ENCODE results near the gene RICTOR. TPM values are rescaled to one million over a fixed set of nuclear protein-coding genes. Genes with fewer than 3 reads are reported as not detected.
A peak's percentile ranks its signal among the peaks of the same experiment; 100 is the strongest.

The RICTOR gene
- total and polyA plus RNA-seq, 9 of the 15 experiments (the other 6 are each of a cell fraction or from before 2014, with no cell fraction given) = 13.9 to 46.6 (median 22.6) TPM

DNA sequence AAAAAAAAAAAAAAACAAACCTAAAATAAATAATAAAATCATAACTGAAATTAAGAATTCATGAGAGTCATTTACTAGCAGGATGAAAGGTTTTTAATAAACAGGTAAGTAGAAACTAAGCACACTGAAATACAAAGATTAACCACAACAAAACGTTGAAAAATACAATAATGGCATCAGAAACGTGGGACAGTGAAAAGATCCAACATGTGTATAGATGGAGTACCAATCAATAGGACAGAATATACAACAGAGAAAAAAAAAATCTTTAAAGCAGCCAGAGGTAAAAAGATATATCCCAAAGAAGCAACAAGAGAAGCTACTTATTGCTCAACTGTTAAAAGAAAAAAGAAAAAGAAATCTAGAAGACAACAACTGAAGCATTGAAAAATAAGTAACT is 75.2 kb downstream of the RICTOR start:
- DNase-seq (ENCODE audit: extremely low read depth in 1 of 4, low spot score in 3 of 4) (no peak), FAIRE-seq (no peak), ATAC-seq (no peak)
- Histone ChIP-seq H3K9me1 (ENCODE audit: control insufficient read depth, insufficient read depth, low read length) (no peaks in the 10 kb centered on the region), H3K36me3 (ENCODE audit: control insufficient read depth, insufficient read depth, low read length) (peaks cover 32% of the 10 kb centered on the region; the same call in 2 of the 3 replicates), H3K9ac (ENCODE audit: insufficient read depth in 1 of 2, low read depth in 2 of 2, low read length in 2 of 2) (no peak overlapping the region), H3K4me1 (replicated peaks in 1 of 2; ENCODE audit: control insufficient read depth in 2 of 2, insufficient read depth in 2 of 2, low read length in 2 of 2) (no peaks in the 10 kb centered on the region), H3K27me3 (ENCODE audit: control insufficient read depth in 2 of 2, insufficient read depth in 2 of 2, low read length in 2 of 2) (no peaks in the 10 kb centered on the region), H3K4me3 (no peak overlapping the region), H2AFZ (ENCODE audit: low read depth, low read length) (no peak overlapping the region), H4K20me1 (replicated peaks; ENCODE audit: control insufficient read depth, insufficient read depth, low read length) (no peaks in the 10 kb centered on the region), H3K79me2 (ENCODE audit: control insufficient read depth, insufficient read depth, low read length) (no peaks in the 10 kb centered on the region; the same call in 1 of the 3 replicates), H3K9me3 (replicated peaks; ENCODE audit: control insufficient read depth, insufficient read depth, low read depth, low read length) (no peaks in the 10 kb centered on the region), H3K27ac (ENCODE audit: extremely low read depth, low read depth, low read length) (no peak overlapping the region), H3K4me2 (ENCODE audit: insufficient read depth, low read length) (no peak overlapping the region)
- TF ChIP-seq ZZZ3 (IDR thresholded peaks at IDR 0.05) = 0 out of 2 replicates have a peak, but pooled peaks have one; percentile 14
- TF ChIP-seq KAT8 (IDR thresholded peaks at IDR 0.05; ENCODE audit: low read depth) = no peak
- BruUV-seq (replicated peaks) = no TSS peak
- ChIA-PET POLR2A (interaction anchor here (0.9 kb wide), 1 partner anchor 32 kb away, joined by 3 read pairs; no protein-coding TSS in a partner anchor), CTCF (ENCODE audit: low intra/inter-chr PET ratio) (no interaction called here)
- in situ Hi-C loops (cut with MboI) (no loop called here), intact Hi-C loops (cut with micrococcal nuclease) (no loop called here)
- 75% methylated on average over 2 of the region's 2 CpGs for WGBS (ENCODE audit: insufficient coverage, low coverage, missing lambda C conversion rate)

- in situ Hi-C loops (cut with MboI) = no loop called here
- whole genome bisulfite sequencing (ENCODE audit: insufficient coverage, low coverage, missing lambda C conversion rate) = 88% methylated on average over 2 of the region's 2 CpGs
- POLR2A ChIA-PET = interaction anchor here (0.8 kb wide), 1 partner anchor 18 kb away, joined by 3 read pairs; no protein-coding TSS in a partner anchor
- no peak for TF ChIP-seq FOXK1 (CRISPR knock-in tag; IDR thresholded peaks at IDR 0.05; ENCODE audit: borderline replicate concordance)
- TF ChIP-seq LEF1 (IDR thresholded peaks at IDR 0.05) = no peak
- no peak for TF ChIP-seq ZNF165 (CRISPR knock-in tag; IDR thresholded peaks at IDR 0.05; ENCODE audit: borderline replicate concordance)
- TF ChIP-seq NFXL1 (CRISPR knock-in tag; IDR thresholded peaks at IDR 0.05) = no peak
- TF ChIP-seq HNRNPH1 (optimal IDR thresholded peaks at IDR 0.05; ENCODE audit: low read depth, low read length) = no peak
- no peak for TF ChIP-seq ZNF224 (CRISPR knock-in tag; IDR thresholded peaks at IDR 0.05)
- TF ChIP-seq PREB (CRISPR knock-in tag; IDR thresholded peaks at IDR 0.05) = no peak
- TF ChIP-seq HNRNPUL1 (IDR thresholded peaks at IDR 0.05; ENCODE audit: low read length) = no peak
- no peak for TF ChIP-seq ZNF143 (CRISPR knock-in tag; IDR thresholded peaks at IDR 0.05)
- TF ChIP-seq MAZ (CRISPR knock-in tag; conservative IDR thresholded peaks at IDR 0.05 in 1 of 2, IDR thresholded peaks at IDR 0.05 in 1 of 2) = no peak
- no peak for TF ChIP-seq HMG20B (CRISPR knock-in tag; IDR thresholded peaks at IDR 0.05)
- TF ChIP-seq JUNB (CRISPR knock-in tag; conservative IDR thresholded peaks at IDR 0.05) = no peak
- TF ChIP-seq ZBTB49 (CRISPR knock-in tag; IDR thresholded peaks at IDR 0.05; ENCODE audit: borderline replicate concordance) = no peak
Measured at GRCh38 chr5:38997591-38997990, 76.6 kb downstream of the RICTOR start.

More at GRCh38 chr5:38997591-38997990, 76.6 kb downstream of the RICTOR start:
- Histone ChIP-seq H3K27me3 (ENCODE audit: control insufficient read depth in 2 of 2, insufficient read depth in 2 of 2, low read length in 2 of 2) (no peaks in the 10 kb centered on the region), H3K9me1 (ENCODE audit: control insufficient read depth, insufficient read depth, low read length) (no peaks in the 10 kb centered on the region), H3K4me3 (no peak overlapping the region), H3K9ac (ENCODE audit: insufficient read depth in 1 of 2, low read depth in 2 of 2, low read length in 2 of 2) (no peak overlapping the region), H2AFZ (ENCODE audit: low read depth, low read length) (no peak overlapping the region), H3K36me3 (ENCODE audit: control insufficient read depth, insufficient read depth, low read length) (peaks cover 31% of the 10 kb centered on the region; the same call in 2 of the 3 replicates), H3K4me2 (ENCODE audit: insufficient read depth, low read length) (no peak overlapping the region), H3K79me2 (ENCODE audit: control insufficient read depth, insufficient read depth, low read length) (no peaks in the 10 kb centered on the region; the same call in 2 of the 3 replicates), H3K4me1 (replicated peaks in 1 of 2; ENCODE audit: control insufficient read depth in 2 of 2, insufficient read depth in 2 of 2, low read length in 2 of 2) (no peaks in the 10 kb centered on the region), H3K9me3 (replicated peaks; ENCODE audit: control insufficient read depth, insufficient read depth, low read depth, low read length) (no peaks in the 10 kb centered on the region), H3K27ac (ENCODE audit: extremely low read depth, low read depth, low read length) (no peak overlapping the region), H4K20me1 (replicated peaks; ENCODE audit: control insufficient read depth, insufficient read depth, low read length) (no peaks in the 10 kb centered on the region)
- BruUV-seq (replicated peaks) = no TSS peak
- CTCF ChIA-PET (ENCODE audit: low intra/inter-chr PET ratio) = no interaction called here
- ATAC-seq (no peak), FAIRE-seq (peak; percentile 42), DNase-seq (ENCODE audit: extremely low read depth in 1 of 4, low spot score in 3 of 4) (no peak)
- intact Hi-C loops (cut with micrococcal nuclease) = no loop called here
